ENCODE data around the gene SVIL.

SVIL gene

DNA sequence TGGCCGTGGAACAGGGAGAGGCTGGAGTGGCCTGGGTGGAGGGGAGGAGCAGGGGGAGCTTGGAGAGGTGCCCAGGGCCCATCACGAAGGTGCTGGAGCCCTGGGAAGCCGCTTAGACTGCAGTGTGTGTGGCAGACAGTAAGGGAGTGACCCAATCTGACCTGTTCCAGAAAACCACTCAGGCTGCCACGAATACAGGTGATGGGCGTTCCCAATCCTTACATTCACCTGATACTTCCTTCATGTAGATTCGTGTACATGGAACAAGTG is 161.7 kb downstream of the SVIL start:
- Histone ChIP-seq H3K4me2 (ENCODE audit: low read length) (no peak overlapping the region), H3K9me2 (ENCODE audit: low read depth, low read length) (no peaks in the 10 kb centered on the region), H3K27me3 (ENCODE audit: insufficient read depth, low read length) (no peaks in the 10 kb centered on the region; the same call in 1 of the 2 replicates), H3K4me3 (ENCODE audit: low read depth, low read length, poor library complexity, severe bottlenecking) (no peak overlapping the region), H3K36me3 (ENCODE audit: insufficient read depth, low read length) (no peaks in the 10 kb centered on the region), H3K4me1 (ENCODE audit: insufficient read depth, low read length, severe bottlenecking) (no peaks in the 10 kb centered on the region), H4K20me1 (ENCODE audit: insufficient read depth, low read length) (no peaks in the 10 kb centered on the region), H2AFZ (ENCODE audit: low read length) (no peak overlapping the region), H3F3A (ENCODE audit: insufficient read depth, low read length) (no peaks in the 10 kb centered on the region), H3K9ac (ENCODE audit: low read length) (no peak overlapping the region), H3K79me2 (ENCODE audit: insufficient read depth, low read length) (no peaks in the 10 kb centered on the region), H3K27ac (ENCODE audit: low read depth, low read length, poor library complexity, severe bottlenecking) (no peak overlapping the region), H3K9me3 (ENCODE audit: low read length) (no peaks in the 10 kb centered on the region)
- no peak for TF ChIP-seq CTCF (IDR thresholded peaks at IDR 0.05; ENCODE audit: low read length)
- TF ChIP-seq EZH2 (IDR thresholded peaks at IDR 0.05; ENCODE audit: borderline replicate concordance, low read length): no peak

GRCh38 chr10:29472301-29473086 is 162.3 kb downstream of the SVIL start:
- no peaks in the 10 kb centered on the region for H3K9me2 ChIP-seq (ENCODE audit: low read depth, low read length)
- TF ChIP-seq CTCF (IDR thresholded peaks at IDR 0.05; ENCODE audit: low read length) (no peak), EZH2 (IDR thresholded peaks at IDR 0.05; ENCODE audit: borderline replicate concordance, low read length) (no peak)
- no peaks in the 10 kb centered on the region for H3K9me3 ChIP-seq (ENCODE audit: low read length)
- H3F3A ChIP-seq (ENCODE audit: insufficient read depth, low read length): no peaks in the 10 kb centered on the region
- no peaks in the 10 kb centered on the region for H4K20me1 ChIP-seq (ENCODE audit: insufficient read depth, low read length)
- H3K4me3 ChIP-seq (ENCODE audit: low read depth, low read length, poor library complexity, severe bottlenecking): no peak overlapping the region
- H3K27ac ChIP-seq (ENCODE audit: low read depth, low read length, poor library complexity, severe bottlenecking): no peak overlapping the region
- H3K36me3 ChIP-seq (ENCODE audit: insufficient read depth, low read length): no peaks in the 10 kb centered on the region
- no peaks in the 10 kb centered on the region; the same call in 1 of the 2 replicates for H3K27me3 ChIP-seq (ENCODE audit: insufficient read depth, low read length)
- H3K4me1 ChIP-seq (ENCODE audit: insufficient read depth, low read length, severe bottlenecking): no peaks in the 10 kb centered on the region
- no peak overlapping the region for H2AFZ ChIP-seq (ENCODE audit: low read length)
- H3K9ac ChIP-seq (ENCODE audit: low read length): no peak overlapping the region
- H3K4me2 ChIP-seq (ENCODE audit: low read length): no peak overlapping the region
- no peaks in the 10 kb centered on the region for H3K79me2 ChIP-seq (ENCODE audit: insufficient read depth, low read length)

DNA sequence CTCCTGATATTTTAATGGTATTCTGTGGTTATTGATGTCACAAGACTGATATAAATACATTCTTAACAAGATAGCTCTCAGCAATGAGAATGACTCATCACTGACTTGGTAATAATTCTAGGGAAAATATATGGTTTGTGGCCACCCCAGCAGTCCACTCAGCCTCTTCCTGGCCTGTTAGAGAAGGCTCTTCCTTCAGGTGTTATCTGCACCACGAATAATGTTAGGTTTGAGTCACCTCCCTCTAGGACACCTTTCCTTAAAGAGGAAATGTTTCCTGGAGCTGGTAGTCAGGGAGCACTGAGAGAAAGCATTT is 163.3 kb downstream of the SVIL start:
- Histone ChIP-seq H3K9ac (ENCODE audit: low read length) (no peak overlapping the region), H3K27me3 (ENCODE audit: insufficient read depth, low read length) (no peaks in the 10 kb centered on the region; the same call in 1 of the 2 replicates), H3K27ac (ENCODE audit: low read depth, low read length, poor library complexity, severe bottlenecking) (no peak overlapping the region), H2AFZ (ENCODE audit: low read length) (no peak overlapping the region), H3K9me2 (ENCODE audit: low read depth, low read length) (no peaks in the 10 kb centered on the region), H4K20me1 (ENCODE audit: insufficient read depth, low read length) (no peaks in the 10 kb centered on the region), H3F3A (ENCODE audit: insufficient read depth, low read length) (no peaks in the 10 kb centered on the region), H3K79me2 (ENCODE audit: insufficient read depth, low read length) (no peaks in the 10 kb centered on the region), H3K36me3 (ENCODE audit: insufficient read depth, low read length) (no peaks in the 10 kb centered on the region), H3K4me2 (ENCODE audit: low read length) (no peak overlapping the region), H3K4me3 (ENCODE audit: low read depth, low read length, poor library complexity, severe bottlenecking) (no peak overlapping the region), H3K4me1 (ENCODE audit: insufficient read depth, low read length, severe bottlenecking) (no peaks in the 10 kb centered on the region), H3K9me3 (ENCODE audit: low read length) (no peaks in the 10 kb centered on the region)
- TF ChIP-seq EZH2 (IDR thresholded peaks at IDR 0.05; ENCODE audit: borderline replicate concordance, low read length): no peak
- TF ChIP-seq CTCF (IDR thresholded peaks at IDR 0.05; ENCODE audit: low read length): no peak

All from OCI-LY1 (cell line).